SK-N-SH (cell line): ENCODE data around the gene GGT5. TPM values are rescaled to one million over a fixed set of nuclear protein-coding genes. Genes with fewer than 3 reads are reported as not detected.

ENCODE experiments used
- CTCF ChIA-PET: fragments of 300-600, 350-600 bp; formaldehyde crosslinking; extraction: SDS; loops from one replicate; lab custom pipeline; 2021; lab: Yijun Ruan, JAX
- POLR2A ChIA-PET: fragments of 350-600 bp; sonication (Branson Sonifier 250); formaldehyde crosslinking; extraction: SDS; loops from one replicate; lab custom pipeline; 2020; ENCODE audit warnings: antibody characterized with exemption, inconsistent platforms; lab: Yijun Ruan, JAX
- DNase-seq: peaks from one replicate; pipeline ENCODE4 v3.0.0; 2012
- H2AFZ ChIP-seq: fragments of 200-600 bp; sonication (generic); 2 replicates; pipeline ENCODE4 v1.8.1; 2016; ENCODE audit warnings: antibody characterized with exemption, mild to moderate bottlenecking, low read depth
- H3F3A ChIP-seq: fragments of 200-600 bp; sonication (generic); replicated peaks from 2 replicates; pipeline ENCODE3; 2016; ENCODE audit warnings: antibody characterized with exemption, mild to moderate bottlenecking; ENCODE audit not compliant: insufficient read depth
- H3K27ac ChIP-seq, 2 experiments: fragments of 200-500 bp in 1 of 2; fragments of 200-600 bp in 1 of 2; sonication (Bioruptor generic) in 1 of 2; sonication (generic), shearing (Covaris generic) in 1 of 2; 2 replicates each; pipeline versions ENCODE4 v1.5.1 to v1.6.1; 2014 to 2016; ENCODE audit warnings: low read depth in 2 of 2, inconsistent platforms in 1 of 2, low read length in 1 of 2, mild to moderate bottlenecking in 1 of 2, mixed read lengths in 1 of 2
- H3K27me3 ChIP-seq: fragments of 200-600 bp; sonication (generic), shearing (Covaris generic); 2 replicates; pipeline ENCODE4 v1.6.1; 2016; ENCODE audit warnings: mixed run types; ENCODE audit not compliant: insufficient read depth
- H3K36me3 ChIP-seq, 2 experiments: fragments of 200-500 bp in 1 of 2; fragments of 200-600 bp in 1 of 2; sonication (Bioruptor generic) in 1 of 2; sonication (generic) in 1 of 2; replicated peaks in 1 of 2; 2 replicates each; pipeline versions ENCODE3 to v1.5.1; 2014 to 2016; ENCODE audit warnings: low read length in 1 of 2, mild to moderate bottlenecking in 1 of 2; ENCODE audit not compliant: insufficient read depth in 2 of 2, control insufficient read depth in 1 of 2
- H3K4me1 ChIP-seq, 2 experiments: fragments of 200-500 bp in 1 of 2; fragments of 200-600 bp in 1 of 2; sonication (Bioruptor generic) in 1 of 2; sonication (generic), shearing (Covaris generic) in 1 of 2; 2 replicates each; pipeline versions ENCODE4 v1.5.1 to v1.6.1; 2014 to 2016; ENCODE audit warnings: low read depth in 1 of 2, low read length in 1 of 2, mixed run types in 1 of 2; ENCODE audit not compliant: insufficient read depth in 2 of 2, control insufficient read depth in 1 of 2
- H3K4me2 ChIP-seq: fragments of 200-600 bp; sonication (generic), shearing (Covaris generic); 2 replicates; pipeline ENCODE4 v1.6.1; 2017; ENCODE audit warnings: mixed run types
- H3K4me3 ChIP-seq, 2 experiments: fragments of 200-500 bp in 1 of 2; fragments of 200-600 bp in 1 of 2; sonication (Bioruptor generic) in 1 of 2; sonication (generic), shearing (Covaris generic) in 1 of 2; 2 replicates each; pipeline versions ENCODE4 v1.5.1 to v1.8.1; 2014 to 2016; ENCODE audit warnings: low read depth in 2 of 2, inconsistent platforms in 1 of 2, low read length in 1 of 2, mild to moderate bottlenecking in 1 of 2, mixed read lengths in 1 of 2, moderate library complexity in 1 of 2
- H3K79me2 ChIP-seq: fragments of 200-600 bp; sonication (generic); 2 replicates; pipeline ENCODE4 v1.8.1; 2017; ENCODE audit warnings: mild to moderate bottlenecking; ENCODE audit not compliant: insufficient read depth
- H3K9ac ChIP-seq: fragments of 200-600 bp; sonication (generic); 2 replicates; pipeline ENCODE4 v1.6.1; 2017; ENCODE audit warnings: mixed run types
- H3K9me2 ChIP-seq: fragments of 200-600 bp; sonication (generic); 2 replicates; pipeline ENCODE4 v1.6.1; 2017; ENCODE audit warnings: mixed run types
- H3K9me3 ChIP-seq: fragments of 200-600 bp; sonication (generic); 2 replicates; pipeline ENCODE4 v1.6.1; 2017; ENCODE audit warnings: mixed run types, mild to moderate bottlenecking, moderate library complexity
- H4K20me1 ChIP-seq: fragments of 200-600 bp; sonication (generic); 2 replicates; pipeline ENCODE4 v1.6.1; 2017; ENCODE audit warnings: mild to moderate bottlenecking, mixed run types; ENCODE audit not compliant: insufficient read depth
- CHD2 ChIP-seq: fragments of 150-350 bp; IDR thresholded peaks from 2 replicates; pipeline ENCODE4 v1.6.1; 2018; ENCODE audit warnings: low read length; ENCODE audit not compliant: partially characterized antibody
- CTCF ChIP-seq: fragments of 200-600 bp; sonication (generic); IDR thresholded peaks from 2 replicates; pipeline ENCODE4 v1.6.1; 2017; ENCODE audit warnings: antibody characterized with exemption, mild to moderate bottlenecking, moderate library complexity
- ELF1 ChIP-seq: IDR thresholded peaks from 2 replicates; pipeline ENCODE4 v1.4.0; 2012
- EP300 ChIP-seq, 2 experiments: IDR thresholded peaks; 2 replicates each; pipeline versions ENCODE4 v1.4.0 to v1.6.1; 2012; ENCODE audit warnings: borderline replicate concordance in 1 of 2, low read depth in 1 of 2, low read length in 1 of 2
- EZH2phosphoT487 ChIP-seq: fragments of 200-600 bp; sonication (generic); IDR thresholded peaks from 2 replicates; pipeline ENCODE4 v1.6.1; 2017; ENCODE audit warnings: low read depth, mixed run types, mild to moderate bottlenecking, antibody characterized with exemption, moderate library complexity, borderline replicate concordance
- FOSL2 ChIP-seq: IDR thresholded peaks from 2 replicates; pipeline ENCODE4 v1.4.0; 2012; ENCODE audit warnings: low read depth, mild to moderate bottlenecking, moderate library complexity, borderline replicate concordance
- FOXJ3 ChIP-seq: sonication (generic); formaldehyde crosslinking; IDR thresholded peaks from 2 replicates; pipeline ENCODE4 v1.5.1; 2020; ENCODE audit warnings: mild to moderate bottlenecking, missing genetic modification reagents
- FOXM1 ChIP-seq: IDR thresholded peaks from 2 replicates; pipeline ENCODE4 v1.4.0; 2012; ENCODE audit warnings: low read depth, mild to moderate bottlenecking
- GABPA ChIP-seq: IDR thresholded peaks from 2 replicates; pipeline ENCODE4 v1.4.0; 2012; ENCODE audit warnings: low read depth, mild to moderate bottlenecking
- GATA2 ChIP-seq: sonication (generic); formaldehyde crosslinking; IDR thresholded peaks from 2 replicates; pipeline ENCODE4 v1.5.0; 2020; ENCODE audit warnings: mild to moderate bottlenecking, missing genetic modification reagents
- JUND ChIP-seq: IDR thresholded peaks from 2 replicates; pipeline ENCODE4 v1.4.0; 2012
- MAX ChIP-seq: IDR thresholded peaks from 2 replicates; pipeline ENCODE4 v1.4.0; 2012; ENCODE audit warnings: low read depth
- MXI1 ChIP-seq: IDR thresholded peaks from 2 replicates; pipeline ENCODE4 v1.6.1; 2012; ENCODE audit warnings: mild to moderate bottlenecking, low read depth, low read length, improper control_type of control experiment
- NFIC ChIP-seq: IDR thresholded peaks from 2 replicates; pipeline ENCODE4 v1.4.0; 2012; ENCODE audit warnings: borderline replicate concordance
- NRF1 ChIP-seq: IDR thresholded peaks from 2 replicates; pipeline ENCODE4 v1.6.1; 2012; ENCODE audit warnings: low read depth, mild to moderate bottlenecking, low read length
- POLR2AphosphoS5 ChIP-seq: IDR thresholded peaks from 2 replicates; pipeline ENCODE4 v1.6.1; 2012; ENCODE audit warnings: low read depth, low read length
- RAD21 ChIP-seq: IDR thresholded peaks from 2 replicates; pipeline ENCODE4 v1.6.1; 2012; ENCODE audit warnings: mild to moderate bottlenecking, low read length
- RCOR1 ChIP-seq: fragments of 150-350 bp; IDR thresholded peaks from 2 replicates; pipeline ENCODE4 v1.6.1; 2017; ENCODE audit warnings: antibody characterized with exemption, low read length
- RFX5 ChIP-seq: IDR thresholded peaks from 2 replicates; pipeline ENCODE4 v1.6.1; 2012; ENCODE audit warnings: mild to moderate bottlenecking, improper control_type of control experiment, low read length
- RXRA ChIP-seq: IDR thresholded peaks from 2 replicates; pipeline ENCODE4 v1.4.0; 2012; ENCODE audit warnings: low read depth, mild to moderate bottlenecking, borderline replicate concordance
- SIN3A ChIP-seq: IDR thresholded peaks from 2 replicates; pipeline ENCODE4 v1.6.1; 2012; ENCODE audit warnings: low read depth, mild to moderate bottlenecking, low read length, moderate library complexity, borderline replicate concordance
- SMC3 ChIP-seq: IDR thresholded peaks from 2 replicates; pipeline ENCODE4 v1.6.1; 2012; ENCODE audit warnings: low read depth, low read length, improper control_type of control experiment
- TAF1 ChIP-seq: IDR thresholded peaks from 2 replicates; pipeline ENCODE4 v1.6.1; 2012; ENCODE audit warnings: low read depth, mild to moderate bottlenecking, low read length, moderate library complexity, borderline replicate concordance
- TEAD4 ChIP-seq: IDR thresholded peaks from 2 replicates; pipeline ENCODE4 v1.4.0; 2012; ENCODE audit warnings: mild to moderate bottlenecking, borderline replicate concordance; ENCODE audit not compliant: insufficient read depth
- YY1 ChIP-seq: IDR thresholded peaks from 2 replicates; pipeline ENCODE4 v1.4.0; 2012; ENCODE audit warnings: low read depth, mild to moderate bottlenecking
- WGBS: methylation state at CpG from one replicate; pipeline ENCODE4 v1.1.6; 2017; ENCODE audit warnings: low lambda C conversion rate; 5-methylcytosine and 5-hydroxymethylcytosine counted together
- polyA plus RNA-seq, 3 experiments: library from polyadenylated mRNA; depleted of rRNA; stranded (reverse); fragments of >200 nt; gene quantifications; 2 replicates each; pipeline ENCODE4 v1.2.3, GENCODE V29; 2012
- TF ChIP-seq, protein P1 (sequence below): IDR thresholded peaks from 2 replicates; pipeline ENCODE4 v1.4.0; 2012; ENCODE audit warnings: low read depth, borderline replicate concordance
- TF ChIP-seq, protein P2 (sequence below): fragments of 150-350 bp; IDR thresholded peaks from 2 replicates; pipeline ENCODE4 v1.6.1; 2017; ENCODE audit warnings: antibody characterized with exemption, low read length, low read depth, borderline replicate concordance
- TF ChIP-seq, protein P3 (sequence below): IDR thresholded peaks from 2 replicates; pipeline ENCODE4; 2012

Gene GGT5
- polyA plus RNA-seq, 1 of the 3 experiments (the other 2 are of a cell fraction) = 4.6 TPM

DNA sequence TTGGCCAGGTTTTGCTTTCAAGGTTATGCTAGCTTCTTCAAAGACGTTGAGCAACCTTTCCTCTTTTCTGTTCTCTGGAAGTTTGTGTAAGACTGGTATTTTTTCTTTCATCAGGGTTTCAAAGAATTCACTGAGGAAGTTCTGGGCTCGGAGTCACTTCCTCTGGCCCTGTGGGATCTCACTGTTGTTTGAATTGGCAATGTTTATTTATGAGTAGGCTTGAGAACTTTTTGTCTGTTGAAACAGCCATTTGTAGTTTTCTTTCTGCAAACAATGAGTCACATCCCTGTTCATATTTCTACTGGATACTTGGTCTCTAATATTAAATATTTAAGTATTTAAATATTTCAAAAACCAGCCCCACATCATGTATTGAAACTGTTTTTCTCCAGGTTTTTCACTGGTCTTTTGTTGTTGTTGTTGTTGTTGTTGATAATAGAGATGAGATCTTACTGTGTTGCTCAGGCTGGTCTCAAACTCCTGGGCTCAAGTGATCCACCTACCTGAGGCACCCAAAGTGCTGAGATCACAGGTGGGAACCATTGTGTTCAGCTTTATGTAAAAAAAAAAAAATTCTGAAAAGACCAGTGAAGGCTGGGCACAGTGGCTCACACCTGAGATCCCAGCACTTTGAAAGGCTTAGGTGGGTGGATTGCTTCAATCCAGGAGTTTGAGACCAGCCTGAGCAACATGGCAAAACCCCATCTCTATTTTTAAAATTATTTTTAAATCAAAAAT is 36.7 kb downstream of the GGT5 start:
- Histone ChIP-seq H3K4me1 (peaks cover 0 to 22% of the 10 kb centered on the region in 2 experiments; a peak in 2 of 4 replicates), H3K9ac (peak overlapping the region; percentile 78), H3K27ac (peak overlapping the region; percentile 24 to 99; a peak in 3 of 4 replicates), H3K9me3 (no peaks in the 10 kb centered on the region), H2AFZ (0 out of 2 replicates have a peak overlapping the region, but pooled peaks have one; percentile 36), H4K20me1 (no peaks in the 10 kb centered on the region), H3K27me3 (no peaks in the 10 kb centered on the region), H3K9me2 (no peaks in the 10 kb centered on the region), H3F3A (peaks cover 41% of the 10 kb centered on the region), H3K4me3 (peak overlapping the region in 1 of 2 experiments; percentile 43; a peak in 1 of 4 replicates), H3K79me2 (no peaks in the 10 kb centered on the region), H3K4me2 (peak overlapping the region; percentile 75), H3K36me3 (no peaks in the 10 kb centered on the region)
- ChIA-PET POLR2A (no interaction called here), CTCF (no interaction called here)
- DNase-seq = peak; percentile 2
- 9% methylated on average over 2 of the region's 2 CpGs for WGBS
- TF ChIP-seq JUND = peak; percentile 93
- TF ChIP-seq FOXM1 = peak; percentile 83
- TF ChIP-seq CHD2 = no peak
- TF ChIP-seq TAF1 = no peak
- TF ChIP-seq RFX5 = no peak
- TF ChIP-seq FOSL2 = peak; percentile 82
- TF ChIP-seq RCOR1 = no peak
- peak; percentile 90; the same call in 1 of the 2 replicates for TF ChIP-seq RXRA
- TF ChIP-seq GABPA = peak; percentile 35; the same call in 1 of the 2 replicates
- TF ChIP-seq EP300 (IDR thresholded peaks at IDR 0.05; ENCODE audit: borderline replicate concordance in 1 of 2, low read depth in 1 of 2, low read length in 1 of 2) = peak in 1 of 2 experiments; percentile 95; a peak in 2 of 4 replicates
- TF ChIP-seq EZH2phosphoT487 = no peak
- TF ChIP-seq RAD21 = no peak
- TF ChIP-seq POLR2AphosphoS5 = peak; percentile 62; the same call in 1 of the 2 replicates
- TF ChIP-seq MXI1 = no peak
- TF ChIP-seq FOXJ3 (CRISPR knock-in tag) = no peak
- TF ChIP-seq CTCF = no peak
- peak; percentile 87; the same call in 1 of the 2 replicates for TF ChIP-seq TEAD4
- TF ChIP-seq SIN3A = no peak
- no peak for TF ChIP-seq GATA2
- peak; percentile 91 for TF ChIP-seq NFIC
- TF ChIP-seq, protein P1, sequence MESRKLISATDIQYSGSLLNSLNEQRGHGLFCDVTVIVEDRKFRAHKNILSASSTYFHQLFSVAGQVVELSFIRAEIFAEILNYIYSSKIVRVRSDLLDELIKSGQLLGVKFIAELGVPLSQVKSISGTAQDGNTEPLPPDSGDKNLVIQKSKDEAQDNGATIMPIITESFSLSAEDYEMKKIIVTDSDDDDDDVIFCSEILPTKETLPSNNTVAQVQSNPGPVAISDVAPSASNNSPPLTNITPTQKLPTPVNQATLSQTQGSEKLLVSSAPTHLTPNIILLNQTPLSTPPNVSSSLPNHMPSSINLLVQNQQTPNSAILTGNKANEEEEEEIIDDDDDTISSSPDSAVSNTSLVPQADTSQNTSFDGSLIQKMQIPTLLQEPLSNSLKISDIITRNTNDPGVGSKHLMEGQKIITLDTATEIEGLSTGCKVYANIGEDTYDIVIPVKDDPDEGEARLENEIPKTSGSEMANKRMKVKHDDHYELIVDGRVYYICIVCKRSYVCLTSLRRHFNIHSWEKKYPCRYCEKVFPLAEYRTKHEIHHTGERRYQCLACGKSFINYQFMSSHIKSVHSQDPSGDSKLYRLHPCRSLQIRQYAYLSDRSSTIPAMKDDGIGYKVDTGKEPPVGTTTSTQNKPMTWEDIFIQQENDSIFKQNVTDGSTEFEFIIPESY = peak; percentile 73; the same call in 1 of the 2 replicates
- TF ChIP-seq, protein P2, sequence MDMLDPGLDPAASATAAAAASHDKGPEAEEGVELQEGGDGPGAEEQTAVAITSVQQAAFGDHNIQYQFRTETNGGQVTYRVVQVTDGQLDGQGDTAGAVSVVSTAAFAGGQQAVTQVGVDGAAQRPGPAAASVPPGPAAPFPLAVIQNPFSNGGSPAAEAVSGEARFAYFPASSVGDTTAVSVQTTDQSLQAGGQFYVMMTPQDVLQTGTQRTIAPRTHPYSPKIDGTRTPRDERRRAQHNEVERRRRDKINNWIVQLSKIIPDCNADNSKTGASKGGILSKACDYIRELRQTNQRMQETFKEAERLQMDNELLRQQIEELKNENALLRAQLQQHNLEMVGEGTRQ = no peak
- TF ChIP-seq MAX = no peak; the same call in 1 of the 2 replicates
- TF ChIP-seq NRF1 = no peak
- no peak for TF ChIP-seq SMC3
- TF ChIP-seq, protein P3, sequence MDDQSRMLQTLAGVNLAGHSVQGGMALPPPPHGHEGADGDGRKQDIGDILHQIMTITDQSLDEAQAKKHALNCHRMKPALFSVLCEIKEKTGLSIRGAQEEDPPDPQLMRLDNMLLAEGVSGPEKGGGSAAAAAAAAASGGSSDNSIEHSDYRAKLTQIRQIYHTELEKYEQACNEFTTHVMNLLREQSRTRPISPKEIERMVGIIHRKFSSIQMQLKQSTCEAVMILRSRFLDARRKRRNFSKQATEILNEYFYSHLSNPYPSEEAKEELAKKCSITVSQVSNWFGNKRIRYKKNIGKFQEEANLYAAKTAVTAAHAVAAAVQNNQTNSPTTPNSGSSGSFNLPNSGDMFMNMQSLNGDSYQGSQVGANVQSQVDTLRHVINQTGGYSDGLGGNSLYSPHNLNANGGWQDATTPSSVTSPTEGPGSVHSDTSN = peak; percentile 75
- no peak for TF ChIP-seq ELF1
- TF ChIP-seq YY1 = no peak
